ENCODE data around the gene CHST8. TPM values are rescaled to one million over a fixed set of nuclear protein-coding genes. Genes with fewer than 3 reads are reported as not detected.

The CHST8 gene
- total RNA-seq, 1 donor from 2014 or later, result not detected

DNA sequence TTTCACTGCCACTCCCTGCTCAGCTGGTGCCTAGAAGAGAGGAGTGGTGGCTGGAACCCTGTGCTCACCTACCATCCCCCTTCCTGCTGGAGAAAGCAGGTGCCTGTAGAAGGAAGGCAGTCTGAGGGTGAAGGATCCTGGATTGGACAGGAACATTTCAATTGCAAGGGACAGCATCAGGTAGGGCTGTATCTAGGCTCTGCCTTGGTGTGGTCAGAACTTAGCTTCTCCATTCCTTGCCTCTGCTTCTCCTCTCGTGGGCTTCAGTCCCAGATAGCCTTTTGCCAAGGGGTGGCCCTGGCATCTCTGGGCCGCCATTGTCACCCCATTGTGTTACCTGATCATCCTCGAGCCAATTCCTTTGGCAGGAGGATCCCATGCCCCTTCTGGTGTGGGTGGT lies 101.8 kb downstream of the CHST8 start:
- intact Hi-C loops (cut with DNase I), result no loop called here
- Histone ChIP-seq H3K4me1 (no peaks in the 10 kb centered on the region), H3K27ac (no peak overlapping the region), H3K9me3 (no peaks in the 10 kb centered on the region), H3K4me3 (no peak overlapping the region), H3K27me3 (no peaks in the 10 kb centered on the region), H3K36me3 (no peaks in the 10 kb centered on the region)
- DNase-seq (ENCODE audit: low spot score in 2 of 2), result no peak
- TF ChIP-seq CTCF (IDR thresholded peaks at IDR 0.05), result no peak

- Histone ChIP-seq H3K4me3 (no peak overlapping the region), H3K36me3 (no peaks in the 10 kb centered on the region), H3K27me3 (no peaks in the 10 kb centered on the region), H3K27ac (no peak overlapping the region), H3K9me3 (no peaks in the 10 kb centered on the region), H3K4me1 (no peaks in the 10 kb centered on the region)
- TF ChIP-seq CTCF (IDR thresholded peaks at IDR 0.05), result no peak
- no peak for DNase-seq (ENCODE audit: low spot score in 2 of 2)
- intact Hi-C loops (cut with DNase I), result no loop called here
Observed at GRCh38 chr19:33724021-33724720, 102.4 kb downstream of the CHST8 start.

- no peak for DNase-seq (ENCODE audit: low spot score in 2 of 2)
- H3K27ac ChIP-seq, result no peak overlapping the region
- no peaks in the 10 kb centered on the region for H3K4me1 ChIP-seq
- intact Hi-C loops (cut with DNase I), result no loop called here
- no peak overlapping the region for H3K4me3 ChIP-seq
- TF ChIP-seq CTCF (IDR thresholded peaks at IDR 0.05), result no peak
- H3K9me3 ChIP-seq, result no peaks in the 10 kb centered on the region
- no peaks in the 10 kb centered on the region for H3K27me3 ChIP-seq
- no peaks in the 10 kb centered on the region for H3K36me3 ChIP-seq
Observed at GRCh38 chr19:33724721-33725060, 102.9 kb downstream of the CHST8 start.

DNA sequence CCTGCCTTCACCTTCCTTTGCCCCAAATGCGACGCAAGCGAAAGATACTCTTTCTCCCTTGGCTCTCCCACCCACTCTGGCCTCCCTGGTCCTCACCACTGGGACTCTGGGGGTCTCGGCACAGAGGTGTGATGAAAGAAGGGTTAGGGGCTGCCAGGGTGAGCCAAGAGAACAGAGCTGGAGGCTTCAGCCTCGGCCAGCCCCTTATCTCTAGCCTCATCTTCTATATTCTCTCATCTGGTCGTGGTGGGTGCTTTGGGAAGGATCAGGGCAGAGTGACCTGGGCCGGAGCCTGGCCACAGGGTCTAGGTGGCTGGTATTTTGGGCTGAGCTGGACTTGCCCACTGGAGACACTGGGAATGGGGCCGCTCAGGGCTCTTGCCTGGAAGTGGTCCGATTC lies 103.8 kb downstream of the CHST8 start:
- no peaks in the 10 kb centered on the region for H3K36me3 ChIP-seq
- H3K4me3 ChIP-seq, result no peak overlapping the region
- DNase-seq (ENCODE audit: low spot score in 2 of 2), result no peak
- no peaks in the 10 kb centered on the region for H3K4me1 ChIP-seq
- H3K9me3 ChIP-seq, result no peaks in the 10 kb centered on the region
- H3K27me3 ChIP-seq, result no peaks in the 10 kb centered on the region
- TF ChIP-seq CTCF (IDR thresholded peaks at IDR 0.05), result no peak
- intact Hi-C loops (cut with DNase I), result no loop called here
- no peak overlapping the region for H3K27ac ChIP-seq

GRCh38 chr19:33726756-33727155 lies 105.0 kb downstream of the CHST8 start:
- no peak for TF ChIP-seq CTCF (IDR thresholded peaks at IDR 0.05)
- Histone ChIP-seq H3K27me3 (no peaks in the 10 kb centered on the region), H3K36me3 (no peaks in the 10 kb centered on the region), H3K27ac (no peak overlapping the region), H3K4me3 (no peak overlapping the region), H3K9me3 (no peaks in the 10 kb centered on the region), H3K4me1 (no peaks in the 10 kb centered on the region)
- no peak for DNase-seq (ENCODE audit: low spot score in 2 of 2)
- intact Hi-C loops (cut with DNase I), result no loop called here
